Caco-2 (cell line): ENCODE data around the gene LHPP. TPM values are rescaled to one million over a fixed set of nuclear protein-coding genes. Genes with fewer than 3 reads are reported as not detected.

ENCODE experiments used
- BruUV-seq: library from RNA; stranded (reverse); fragments of 400-500 nt; replicated peaks from 2 replicates; lab custom pipeline; 2021; lab: Mats Ljungman, UMichigan
- CTCF ChIA-PET: fragments of 300-600 bp; sonication (Branson Sonifier 250); formaldehyde crosslinking; loops from one replicate; lab custom pipeline; 2022; ENCODE audit warnings: antibody characterized with exemption; lab: Charles Lee
- POLR2A ChIA-PET: fragments of 300-600 bp; sonication (Branson Sonifier 250); formaldehyde crosslinking; loops from one replicate; lab custom pipeline; 2022; ENCODE audit warnings: antibody characterized with exemption; lab: Charles Lee
- DNase-seq, 2 experiments: peaks; one replicate each; pipeline versions ENCODE4 v3.0.0 to v3.0.0-alpha.2; 2020 to 2022
- H3K27me3 ChIP-seq: replicated peaks from 2 replicates; pipeline ENCODE4 v1.6.0; 2011; ENCODE audit warnings: low read length; ENCODE audit not compliant: control insufficient read depth, insufficient read depth
- H3K36me3 ChIP-seq: 2 replicates; pipeline ENCODE4 v1.5.1; 2011; ENCODE audit warnings: low read length; ENCODE audit not compliant: control insufficient read depth, insufficient read depth
- H3K4me1 ChIP-seq: fragments of 250-450 bp; sonication (Bioruptor Pico); 2 replicates; pipeline ENCODE4 v1.5.1; 2020; ENCODE audit warnings: mild to moderate bottlenecking
- H3K4me3 ChIP-seq: 2 replicates; pipeline ENCODE4 v1.5.1; 2011; ENCODE audit warnings: low read depth, mild to moderate bottlenecking, control low read depth, low read length
- H3K9me3 ChIP-seq: fragments of 250-450 bp; sonication (Bioruptor Pico); 2 replicates; pipeline ENCODE4 v1.5.1; 2020; ENCODE audit warnings: mild to moderate bottlenecking, moderate library complexity
- H3K27ac Mint-ChIP-seq: one replicate; pipeline ENCODE4 v1.8.0; 2022; ENCODE audit warnings: mixed read lengths; ENCODE audit not compliant: unreplicated experiment
- H3K27me3 Mint-ChIP-seq: one replicate; pipeline ENCODE4 v1.8.0; 2022; ENCODE audit warnings: mixed read lengths; ENCODE audit not compliant: insufficient read depth, unreplicated experiment
- H3K36me3 Mint-ChIP-seq: one replicate; pipeline ENCODE4 v1.8.0; 2022; ENCODE audit warnings: mild to moderate bottlenecking, mixed read lengths; ENCODE audit not compliant: insufficient read depth, unreplicated experiment
- H3K4me1 Mint-ChIP-seq: one replicate; pipeline ENCODE4 v1.8.0; 2022; ENCODE audit warnings: low read depth, mixed read lengths; ENCODE audit not compliant: unreplicated experiment
- H3K4me3 Mint-ChIP-seq: one replicate; pipeline ENCODE4 v1.8.0; 2022; ENCODE audit warnings: mild to moderate bottlenecking, moderate library complexity, mixed read lengths; ENCODE audit not compliant: unreplicated experiment
- H3K9me3 Mint-ChIP-seq: one replicate; pipeline ENCODE4 v1.8.0; 2022; ENCODE audit warnings: mixed read lengths; ENCODE audit not compliant: unreplicated experiment
- intact Hi-C: fragments of 100-400 bp; cut with micrococcal nuclease; formaldehyde crosslinking; loops from one replicate; pipeline ENCODE4 v1.10.0; 2022; ENCODE audit not compliant: unreplicated experiment
- total RNA-seq: library from RNA; stranded (reverse); gene quantifications from 2 replicates; pipeline ENCODE4 v1.2.3, GENCODE V29; 2022
- TF ChIP-seq, protein P1 (sequence below), 2 experiments: fragments of 200-600 bp in 1 of 2; IDR thresholded peaks; 1 replicate in 1 of 2; 2 replicates in 1 of 2; pipeline versions ENCODE4 v1.5.1 to v1.8.0; 2011 to 2022; ENCODE audit warnings: antibody characterized with exemption in 1 of 2, control low read depth in 1 of 2, inconsistent platforms in 1 of 2, low read depth in 1 of 2, low read length in 1 of 2, mild to moderate bottlenecking in 1 of 2, moderate library complexity in 1 of 2; ENCODE audit not compliant: insufficient read depth in 1 of 2, severe bottlenecking in 1 of 2, unreplicated experiment in 1 of 2

The LHPP gene
- total RNA-seq, 1 experiment from 2014 or later = 15.9 TPM

DNA sequence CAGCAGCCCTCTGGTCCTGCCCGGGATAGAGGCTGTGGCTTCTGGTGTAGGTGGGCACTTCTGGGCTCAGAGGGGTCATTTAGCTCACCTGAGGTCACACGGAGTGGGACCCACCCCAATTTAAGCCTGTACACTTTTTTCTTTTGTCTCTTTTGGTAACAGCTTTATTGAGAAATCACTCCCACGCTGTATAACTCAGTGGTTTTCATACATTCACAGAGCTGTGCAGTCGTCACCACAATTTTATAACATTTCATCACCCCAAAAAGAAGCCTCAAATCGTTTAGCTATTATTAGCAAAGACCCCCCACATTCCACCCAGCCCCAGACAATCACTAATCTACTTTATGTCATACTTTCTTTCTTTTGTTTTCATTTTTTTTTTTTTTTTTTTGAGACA lies 62.3 kb downstream of the LHPP start:
- intact Hi-C loops = no loop called here
- Mint-ChIP-seq H3K27me3 (no peaks in the 10 kb centered on the region), H3K36me3 (no peaks in the 10 kb centered on the region), H3K9me3 (no peaks in the 10 kb centered on the region), H3K4me3 (no peak overlapping the region), H3K27ac (no peak overlapping the region), H3K4me1 (no peaks in the 10 kb centered on the region)
- Histone ChIP-seq H3K4me1 (no peaks in the 10 kb centered on the region), H3K36me3 (no peaks in the 10 kb centered on the region), H3K9me3 (no peaks in the 10 kb centered on the region), H3K27me3 (no peaks in the 10 kb centered on the region), H3K4me3 (no peak overlapping the region)
- no TSS peak for BruUV-seq
- TF ChIP-seq, protein P1, sequence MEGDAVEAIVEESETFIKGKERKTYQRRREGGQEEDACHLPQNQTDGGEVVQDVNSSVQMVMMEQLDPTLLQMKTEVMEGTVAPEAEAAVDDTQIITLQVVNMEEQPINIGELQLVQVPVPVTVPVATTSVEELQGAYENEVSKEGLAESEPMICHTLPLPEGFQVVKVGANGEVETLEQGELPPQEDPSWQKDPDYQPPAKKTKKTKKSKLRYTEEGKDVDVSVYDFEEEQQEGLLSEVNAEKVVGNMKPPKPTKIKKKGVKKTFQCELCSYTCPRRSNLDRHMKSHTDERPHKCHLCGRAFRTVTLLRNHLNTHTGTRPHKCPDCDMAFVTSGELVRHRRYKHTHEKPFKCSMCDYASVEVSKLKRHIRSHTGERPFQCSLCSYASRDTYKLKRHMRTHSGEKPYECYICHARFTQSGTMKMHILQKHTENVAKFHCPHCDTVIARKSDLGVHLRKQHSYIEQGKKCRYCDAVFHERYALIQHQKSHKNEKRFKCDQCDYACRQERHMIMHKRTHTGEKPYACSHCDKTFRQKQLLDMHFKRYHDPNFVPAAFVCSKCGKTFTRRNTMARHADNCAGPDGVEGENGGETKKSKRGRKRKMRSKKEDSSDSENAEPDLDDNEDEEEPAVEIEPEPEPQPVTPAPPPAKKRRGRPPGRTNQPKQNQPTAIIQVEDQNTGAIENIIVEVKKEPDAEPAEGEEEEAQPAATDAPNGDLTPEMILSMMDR (IDR thresholded peaks at IDR 0.05; ENCODE audit: insufficient read depth in 1 of 2, low read depth in 1 of 2, low read length in 1 of 2, severe bottlenecking in 1 of 2, unreplicated experiment in 1 of 2) = no peak
- no peak for DNase-seq
- ChIA-PET POLR2A (no interaction called here), CTCF (no interaction called here)

DNA sequence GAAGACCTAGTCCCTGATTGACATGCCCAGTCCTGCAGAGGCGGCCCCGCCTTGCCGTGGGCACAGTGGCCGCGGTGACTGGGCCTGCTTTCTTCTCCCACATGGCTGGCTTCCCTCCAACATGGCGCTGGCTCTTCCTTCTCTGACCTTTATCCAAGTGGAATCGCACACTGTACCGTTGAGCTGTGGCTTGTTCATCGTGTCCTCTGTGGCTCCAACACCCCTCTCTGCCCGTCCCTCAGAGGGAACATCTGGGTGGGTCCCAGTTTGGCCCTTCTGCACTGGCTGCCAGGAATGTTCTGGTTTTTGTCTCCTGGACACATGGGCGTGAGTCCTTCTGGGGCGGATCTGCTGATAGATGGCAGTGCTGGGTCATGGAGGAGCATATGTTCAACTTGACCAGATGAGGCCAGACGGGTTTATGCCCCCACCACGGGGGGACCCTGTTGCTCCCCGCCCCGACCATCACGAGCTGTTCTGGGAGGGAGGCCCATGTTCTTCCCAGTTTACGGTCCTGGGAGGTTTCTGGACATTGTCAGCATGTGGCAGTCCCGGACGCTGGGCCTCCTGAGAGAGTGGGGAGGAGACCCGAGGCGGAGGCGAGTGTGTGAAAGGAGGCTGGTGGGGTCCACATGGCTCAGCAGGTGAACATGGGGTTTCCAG lies 63.5 kb downstream of the LHPP start:
- POLR2A ChIA-PET = no interaction called here

DNA sequence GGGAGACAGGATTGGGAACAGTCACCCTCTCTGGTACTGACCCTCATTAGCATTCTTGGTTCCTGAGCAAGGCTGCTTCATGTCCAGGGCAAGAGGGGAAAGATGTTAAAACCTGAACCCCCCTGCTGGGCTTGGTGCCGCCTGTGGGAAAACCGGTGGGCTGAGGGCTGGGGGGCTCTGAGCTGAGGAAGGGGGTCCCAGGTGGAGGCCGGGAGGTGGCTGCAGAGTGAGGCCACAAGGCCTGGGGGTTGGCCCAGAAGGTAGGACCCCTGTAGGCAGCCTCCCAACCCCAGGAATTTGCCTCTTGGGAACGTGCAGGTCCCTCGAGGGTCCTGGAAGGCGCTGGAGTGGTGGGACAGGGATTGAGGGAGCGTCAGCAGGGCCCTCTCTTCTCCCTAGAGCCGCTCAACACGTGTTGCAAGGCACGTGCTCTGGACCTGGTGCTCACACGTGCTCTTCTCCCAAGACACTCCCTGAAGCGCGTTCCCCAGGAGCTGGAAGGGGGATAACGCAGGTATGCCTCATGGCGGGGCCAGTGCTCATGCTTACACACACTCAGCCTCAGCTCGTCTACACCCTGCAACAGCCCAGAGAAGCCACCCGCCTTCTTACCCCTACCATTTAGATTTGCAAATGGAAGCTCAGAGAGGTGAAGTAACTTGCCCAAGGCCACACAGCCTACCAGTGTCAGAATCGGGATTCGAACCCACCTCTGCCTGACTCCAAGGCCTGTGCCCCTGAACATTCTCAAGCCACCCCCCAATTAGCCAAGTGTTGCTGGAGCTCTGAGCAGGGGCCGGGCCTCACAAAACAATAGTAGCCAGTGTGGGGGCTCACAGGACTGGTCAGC lies 64.4 kb downstream of the LHPP start:
- TF ChIP-seq, protein P1 (IDR thresholded peaks at IDR 0.05; ENCODE audit: insufficient read depth in 1 of 2, low read depth in 1 of 2, low read length in 1 of 2, severe bottlenecking in 1 of 2, unreplicated experiment in 1 of 2) = no peak
- DNase-seq = no peak
- Histone ChIP-seq H3K36me3 (no peaks in the 10 kb centered on the region), H3K27me3 (no peaks in the 10 kb centered on the region), H3K4me3 (no peak overlapping the region), H3K9me3 (no peaks in the 10 kb centered on the region), H3K4me1 (no peaks in the 10 kb centered on the region)
- Mint-ChIP-seq H3K4me3 (no peak overlapping the region), H3K27me3 (no peaks in the 10 kb centered on the region), H3K9me3 (no peaks in the 10 kb centered on the region), H3K27ac (no peak overlapping the region), H3K4me1 (no peaks in the 10 kb centered on the region), H3K36me3 (no peaks in the 10 kb centered on the region)
- ChIA-PET POLR2A (interaction anchor here (0.5 kb wide), 1 partner anchor 13 kb away, joined by 3 read pairs; no protein-coding TSS in a partner anchor), CTCF (no interaction called here)
- intact Hi-C loops = no loop called here
- no TSS peak for BruUV-seq

More for the DNA sequence above, 63.5 kb downstream of the LHPP start:
- Mint-ChIP-seq H3K9me3 (no peaks in the 10 kb centered on the region), H3K36me3 (no peaks in the 10 kb centered on the region), H3K4me1 (no peaks in the 10 kb centered on the region), H3K27ac (no peak overlapping the region), H3K4me3 (no peak overlapping the region), H3K27me3 (no peaks in the 10 kb centered on the region)
- no TSS peak for BruUV-seq
- no peak for DNase-seq
- CTCF ChIA-PET = no interaction called here
- Histone ChIP-seq H3K36me3 (no peaks in the 10 kb centered on the region), H3K4me3 (no peak overlapping the region), H3K4me1 (no peaks in the 10 kb centered on the region), H3K9me3 (no peaks in the 10 kb centered on the region), H3K27me3 (no peaks in the 10 kb centered on the region)
- intact Hi-C loops = no loop called here
- TF ChIP-seq, protein P1 (IDR thresholded peaks at IDR 0.05; ENCODE audit: insufficient read depth in 1 of 2, low read depth in 1 of 2, low read length in 1 of 2, severe bottlenecking in 1 of 2, unreplicated experiment in 1 of 2) = no peak
